ENCODE data around the gene CDKN2AIPNL. TPM values are rescaled to one million over a fixed set of nuclear protein-coding genes. Genes with fewer than 3 reads are reported as not detected.

The CDKN2AIPNL gene
- total RNA-seq: 22.4 and 24.6 TPM in 2 replicates

GRCh38 chr5:134411546-134412266 lies at the start of gene CDKN2AIPNL:
Gene CDKN2AIPNL (minus strand): TSS chr5:134411881. CDS start chr5:134411854, 27 bp downstream.
- intact Hi-C loops (cut with micrococcal nuclease): loop anchor here (1.0 to 2.0 kb wide), 10 partner anchors 26 to 493 kb away; partner anchors contain the start of genes PPP2CA, SKP1 and UBE2B

DNA sequence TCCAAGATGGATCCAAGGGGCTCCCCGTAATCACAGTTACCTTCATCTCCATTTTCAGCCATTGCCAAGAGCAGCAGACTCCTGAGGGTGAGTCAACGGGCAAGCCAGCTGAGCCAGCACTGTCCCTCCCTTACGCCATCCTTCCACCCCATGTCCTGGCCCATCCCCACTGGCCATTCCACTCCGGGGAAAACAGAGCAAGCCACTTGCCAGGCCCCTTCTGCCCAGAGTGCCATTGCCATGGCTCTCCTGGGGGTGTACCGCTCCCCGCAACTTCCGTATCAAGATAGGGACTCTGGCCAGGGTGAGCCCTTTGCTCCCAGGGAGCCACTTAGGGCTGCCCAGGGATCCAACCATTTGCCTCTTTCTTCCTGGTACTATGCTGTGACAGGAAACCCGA lies 48.9 kb upstream of the CDKN2AIPNL start:
- intact Hi-C loops (cut with micrococcal nuclease): no loop called here

DNA sequence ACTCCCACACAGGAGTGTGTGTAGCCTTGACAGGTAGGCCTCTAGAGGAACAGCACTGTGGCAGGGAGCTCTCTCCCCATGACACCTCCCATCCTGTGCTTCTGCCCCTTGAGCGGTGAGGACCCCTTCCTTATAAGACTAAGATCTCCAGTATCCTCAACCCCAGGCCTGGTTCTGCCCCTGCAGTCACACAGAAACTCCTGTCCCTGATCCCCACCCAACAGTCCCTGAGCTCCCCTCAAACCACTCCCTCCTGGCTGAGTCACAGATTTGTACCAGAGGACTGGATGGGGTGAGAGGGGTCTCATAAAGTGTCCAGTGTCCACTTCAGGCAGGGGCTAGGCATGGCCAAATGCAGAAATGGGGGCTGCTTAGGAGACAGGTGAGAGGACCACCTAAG lies 47.8 kb upstream of the CDKN2AIPNL start:
- intact Hi-C loops (cut with micrococcal nuclease): no loop called here

- intact Hi-C loops (cut with micrococcal nuclease): no loop called here
Observed at GRCh38 chr5:134459010-134459403, 47.3 kb upstream of the CDKN2AIPNL start.

DNA sequence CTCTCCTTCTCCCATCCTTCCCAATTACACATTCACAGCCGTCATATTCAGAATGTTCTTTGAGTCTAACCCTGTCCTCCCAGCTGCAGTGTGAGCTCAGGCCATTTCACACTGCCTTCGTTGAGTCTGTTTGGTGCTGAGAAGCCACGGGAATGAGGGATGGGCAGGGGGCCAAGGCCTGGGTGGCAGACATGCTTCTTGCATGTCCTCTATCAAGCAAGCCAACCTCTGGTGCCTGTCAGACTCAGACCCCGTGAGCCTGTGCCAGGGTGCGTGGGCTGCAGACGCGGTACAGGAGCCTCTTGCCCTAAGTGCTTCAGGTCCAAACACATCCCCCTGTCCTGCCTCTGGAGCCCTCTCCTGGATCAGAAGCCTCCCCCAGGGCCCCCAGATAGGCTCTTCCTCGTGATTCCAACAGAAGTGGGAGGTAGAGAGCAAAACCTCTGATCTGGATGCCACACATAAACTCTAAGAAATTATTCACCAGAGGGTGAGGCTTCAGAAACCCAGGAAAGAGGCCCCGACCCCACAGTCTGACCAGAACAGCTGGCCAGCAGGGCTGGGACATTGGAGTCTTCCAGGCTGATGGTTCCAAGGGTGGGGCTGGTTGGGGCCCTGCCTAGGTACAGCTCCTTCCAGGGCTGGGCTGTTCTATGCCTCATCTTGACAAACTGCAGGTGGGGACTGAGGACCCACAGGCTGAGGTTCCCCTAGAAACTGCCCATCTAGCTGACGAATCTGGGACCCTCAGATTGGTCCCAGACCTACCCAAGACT lies 46.7 kb upstream of the CDKN2AIPNL start:
- intact Hi-C loops (cut with micrococcal nuclease): no loop called here

- intact Hi-C loops (cut with micrococcal nuclease): no loop called here
Observed at GRCh38 chr5:134457801-134458200, 46.1 kb upstream of the CDKN2AIPNL start.

DNA sequence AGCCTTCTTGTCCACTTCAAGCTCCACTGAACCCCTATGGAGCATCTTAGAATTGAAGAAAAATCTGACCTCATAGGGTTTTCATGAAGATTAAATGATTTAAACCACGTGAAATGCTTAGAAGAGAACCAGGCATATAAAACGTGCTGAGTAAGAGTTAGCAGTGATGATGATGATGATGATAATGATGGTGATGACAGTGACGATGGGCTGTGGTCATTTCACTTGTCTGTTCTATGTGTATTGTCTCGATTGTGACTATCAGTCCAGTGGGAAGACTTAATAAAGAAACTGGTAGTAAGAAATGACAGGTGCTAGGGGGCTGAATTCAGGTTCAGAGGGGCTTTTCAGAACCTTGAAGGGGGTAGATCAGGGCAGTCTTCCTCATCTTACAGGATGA lies 45.1 kb upstream of the CDKN2AIPNL start:
- intact Hi-C loops (cut with micrococcal nuclease): no loop called here

GRCh38 chr5:134455466-134455865 lies 43.8 kb upstream of the CDKN2AIPNL start:
- intact Hi-C loops (cut with micrococcal nuclease): no loop called here

DNA sequence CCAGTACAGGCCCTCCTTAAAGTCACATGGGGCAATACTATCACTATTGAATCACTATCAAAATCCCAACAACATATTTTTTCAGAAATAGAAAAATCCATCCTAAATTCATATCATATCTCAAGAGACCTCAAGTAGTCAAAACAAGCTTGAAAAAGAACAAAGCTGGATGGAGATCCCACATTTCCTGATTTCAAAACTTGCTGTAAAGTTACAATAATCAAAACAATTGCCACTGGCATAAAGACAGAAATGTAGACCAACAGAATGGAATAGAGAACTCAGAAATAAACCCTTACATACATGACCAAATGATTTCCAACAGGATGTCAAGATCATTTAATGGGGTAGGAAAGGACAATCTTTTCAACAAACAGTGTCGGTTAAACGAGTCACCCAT lies 41.3 kb upstream of the CDKN2AIPNL start:
- intact Hi-C loops (cut with micrococcal nuclease): no loop called here

GRCh38 chr5:134451936-134452505 lies 40.3 kb upstream of the CDKN2AIPNL start:
- intact Hi-C loops (cut with micrococcal nuclease): no loop called here

- intact Hi-C loops (cut with micrococcal nuclease): no loop called here
Observed at GRCh38 chr5:134451225-134451935, 39.7 kb upstream of the CDKN2AIPNL start.

DNA sequence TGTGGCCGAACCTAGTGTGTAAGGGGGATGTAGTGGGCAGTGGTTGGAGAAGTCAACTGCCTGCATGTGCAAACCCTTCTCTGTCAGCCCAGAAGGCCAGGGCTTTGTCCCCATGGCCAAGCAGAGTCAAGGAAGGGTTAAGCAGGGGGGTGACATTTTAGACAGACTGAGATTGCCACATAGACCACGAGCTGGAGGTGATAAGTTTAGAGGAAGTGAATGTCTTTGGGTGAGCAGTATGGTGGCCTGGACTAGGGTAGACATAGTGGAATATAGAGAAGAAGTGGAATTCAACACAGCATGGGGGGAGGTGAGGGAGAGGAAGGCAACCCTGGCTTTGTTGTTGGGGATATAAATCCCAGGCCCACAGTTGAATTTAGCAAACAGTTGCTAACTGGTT lies 38.7 kb upstream of the CDKN2AIPNL start:
- intact Hi-C loops (cut with micrococcal nuclease): no loop called here

DNA sequence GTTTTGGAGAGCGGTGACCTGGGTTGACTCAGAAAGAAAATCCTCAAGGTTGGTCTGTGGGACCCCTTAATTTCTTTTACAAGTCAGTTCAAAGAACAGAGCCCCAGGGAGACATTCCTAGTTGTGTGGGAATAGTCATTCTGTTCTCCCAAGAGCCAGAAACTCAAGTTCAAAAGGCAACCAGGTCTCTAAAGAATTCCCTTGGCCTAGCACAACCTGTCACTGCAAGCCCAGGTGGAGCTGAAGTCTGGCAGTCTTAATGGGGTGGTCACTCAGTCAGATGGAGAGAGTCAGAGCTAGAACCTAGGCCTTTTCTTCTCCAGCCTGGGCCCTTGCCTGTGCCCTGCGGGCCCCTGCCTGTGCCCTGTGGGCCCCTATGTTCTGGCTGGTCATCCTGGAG lies 37.5 kb upstream of the CDKN2AIPNL start:
- intact Hi-C loops (cut with micrococcal nuclease): no loop called here

- intact Hi-C loops (cut with micrococcal nuclease): no loop called here
Observed at GRCh38 chr5:134447815-134448520, 36.3 kb upstream of the CDKN2AIPNL start.

- intact Hi-C loops (cut with micrococcal nuclease): no loop called here
Observed at GRCh38 chr5:134446938-134447337, 35.3 kb upstream of the CDKN2AIPNL start.

GRCh38 chr5:134445856-134446818 lies 34.5 kb upstream of the CDKN2AIPNL start:
- intact Hi-C loops (cut with micrococcal nuclease): no loop called here

GRCh38 chr5:134444941-134445471 lies 33.3 kb upstream of the CDKN2AIPNL start:
- intact Hi-C loops (cut with micrococcal nuclease): no loop called here

DNA sequence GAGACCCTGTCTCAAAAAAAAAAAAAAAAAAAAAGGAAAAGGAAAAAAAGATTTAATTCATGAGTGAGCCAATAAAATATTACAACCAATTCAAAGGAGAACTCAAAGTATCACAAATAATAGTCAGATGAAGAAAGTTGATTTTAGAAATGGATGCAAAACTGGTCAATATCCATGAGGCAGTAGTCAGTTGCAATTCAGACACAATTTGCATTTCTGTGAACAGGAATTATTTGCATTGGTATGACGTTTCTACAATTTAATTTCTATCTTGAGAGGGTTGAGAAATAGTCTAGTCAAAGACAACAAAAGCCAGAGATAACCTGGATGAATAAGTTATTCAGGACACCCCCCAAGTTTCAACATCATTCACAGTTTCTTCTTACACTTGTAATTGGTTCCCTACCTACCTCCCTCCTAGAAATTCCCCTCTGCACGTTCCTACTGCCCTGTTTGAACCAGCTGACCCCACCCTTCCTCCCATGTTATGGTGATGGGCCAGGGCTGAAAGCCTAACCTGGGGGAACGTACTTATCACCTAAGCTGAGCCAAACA lies 28.6 kb upstream of the CDKN2AIPNL start:
- intact Hi-C loops (cut with micrococcal nuclease): no loop called here

- intact Hi-C loops (cut with micrococcal nuclease): no loop called here
Observed at GRCh38 chr5:134439210-134439654, 27.6 kb upstream of the CDKN2AIPNL start.
